Smooth muscle cell of the brain vasculature (primary cell): ENCODE data around the gene SLC9A9.

Experiments
- DNase-seq: peaks from one replicate; pipeline ENCODE4 v3.0.0-alpha.2; 2012; ENCODE audit warnings: low read depth, low spot score

The SLC9A9 gene

DNA sequence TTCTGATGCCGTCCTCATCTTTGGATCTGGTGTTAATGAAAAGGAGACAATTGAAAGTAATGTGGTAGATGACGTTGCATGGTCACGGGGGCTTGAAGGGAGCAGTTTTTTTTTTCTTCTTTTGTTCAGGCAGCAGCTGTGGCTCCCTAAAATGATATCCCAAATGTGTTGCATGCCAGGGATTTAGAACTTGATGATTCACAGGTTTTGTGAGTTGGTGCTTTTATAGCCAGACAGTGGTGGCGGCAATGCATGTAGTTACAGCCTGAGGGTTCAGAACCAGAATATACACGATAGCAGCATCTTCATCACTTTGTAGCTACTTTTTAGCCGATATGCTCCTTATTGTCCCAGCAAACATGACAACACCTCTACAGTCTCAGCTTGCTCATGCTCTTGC lies 595.3 kb downstream of the SLC9A9 start:
- DNase-seq = no peak

GRCh38 chr3:143249014-143249413 lies 599.3 kb downstream of the SLC9A9 start:
- no peak for DNase-seq

DNA sequence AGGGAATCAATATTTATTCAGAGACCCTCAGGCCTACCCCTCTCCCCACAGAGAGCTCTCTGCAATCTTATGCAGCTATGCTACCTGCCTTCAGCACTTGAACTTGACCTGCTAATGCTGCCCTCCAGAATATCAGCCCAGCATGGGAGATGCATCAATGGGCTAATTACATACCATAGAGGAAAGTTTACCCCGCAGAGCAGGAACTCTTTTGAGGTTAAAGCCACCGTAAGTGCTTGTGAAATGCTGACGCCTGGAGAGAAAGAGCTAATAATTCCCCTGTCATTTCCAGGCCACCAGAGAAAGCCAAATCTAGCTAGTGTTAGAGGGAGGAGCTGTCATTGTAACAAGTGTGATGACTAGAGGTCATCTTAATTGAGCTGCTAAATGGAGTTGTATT lies 601.2 kb downstream of the SLC9A9 start:
- DNase-seq = no peak

DNA sequence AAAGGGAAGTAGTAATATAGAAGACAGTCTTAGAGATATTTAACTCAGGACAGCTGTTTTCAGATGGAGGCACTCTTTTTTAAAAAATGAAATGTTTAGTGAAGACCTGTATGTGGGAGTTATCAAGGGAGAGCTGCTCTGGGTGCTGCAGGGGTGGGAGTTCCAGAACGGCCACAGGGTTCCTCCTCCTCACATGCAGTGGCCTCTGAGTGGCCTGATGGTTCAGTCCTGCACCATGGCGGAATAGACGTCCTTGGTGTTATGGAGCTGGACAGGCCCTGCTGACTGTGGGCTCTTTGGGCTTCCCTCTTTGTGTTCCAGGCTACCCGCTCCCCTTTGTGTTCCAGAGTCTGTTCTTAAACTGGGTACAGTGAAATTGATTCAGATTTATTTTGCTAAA lies 602.6 kb downstream of the SLC9A9 start:
- no peak for DNase-seq

DNA sequence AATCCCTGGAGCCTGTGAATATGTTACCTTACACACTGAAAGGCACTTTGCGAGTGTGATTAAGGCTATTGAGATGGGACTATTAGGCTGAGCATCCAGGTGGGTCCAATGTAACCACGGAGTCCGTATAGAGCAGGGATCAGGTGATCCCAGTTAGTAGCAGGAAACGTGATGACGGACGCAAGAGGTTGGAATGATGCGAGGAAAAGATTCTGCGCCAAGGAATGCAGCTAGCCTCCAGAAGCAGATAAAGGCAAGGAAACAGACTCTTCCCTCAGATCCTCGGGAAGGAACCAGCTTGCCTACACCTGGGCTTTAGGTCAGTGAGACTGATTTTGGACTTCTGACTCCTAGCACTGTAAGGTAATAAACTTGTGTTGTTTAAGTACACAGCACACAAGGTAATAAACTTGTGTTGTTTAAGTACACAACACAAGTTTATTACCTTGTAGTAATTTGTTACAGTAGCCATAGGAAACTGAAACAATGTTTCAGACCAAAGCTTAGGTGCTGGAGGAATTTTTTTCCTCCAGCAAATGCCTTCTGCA lies 603.7 kb downstream of the SLC9A9 start:
- no peak for DNase-seq

- no peak for DNase-seq
These were observed 604.6 kb downstream of the SLC9A9 start for GRCh38 chr3:143243686-143244085.

DNA sequence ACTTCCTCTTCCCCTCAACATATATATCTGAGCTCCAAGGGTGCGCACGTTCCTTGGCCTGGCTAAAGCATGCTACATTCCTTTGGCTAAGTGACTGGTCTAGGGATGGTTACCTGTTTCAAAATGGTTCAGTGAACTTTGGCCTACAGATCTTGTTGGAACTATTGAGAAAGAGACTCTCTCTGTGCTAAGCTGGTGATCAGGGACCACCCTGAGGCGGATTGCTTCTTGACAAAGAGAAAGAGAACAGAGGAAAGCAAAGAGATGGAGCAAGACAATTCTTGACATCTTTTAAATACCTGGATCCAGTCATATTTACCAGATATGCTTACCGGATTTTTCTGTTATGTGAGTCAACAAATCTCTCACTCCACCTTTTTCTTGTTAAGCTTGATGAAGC lies 605.6 kb downstream of the SLC9A9 start:
- DNase-seq = no peak

DNA sequence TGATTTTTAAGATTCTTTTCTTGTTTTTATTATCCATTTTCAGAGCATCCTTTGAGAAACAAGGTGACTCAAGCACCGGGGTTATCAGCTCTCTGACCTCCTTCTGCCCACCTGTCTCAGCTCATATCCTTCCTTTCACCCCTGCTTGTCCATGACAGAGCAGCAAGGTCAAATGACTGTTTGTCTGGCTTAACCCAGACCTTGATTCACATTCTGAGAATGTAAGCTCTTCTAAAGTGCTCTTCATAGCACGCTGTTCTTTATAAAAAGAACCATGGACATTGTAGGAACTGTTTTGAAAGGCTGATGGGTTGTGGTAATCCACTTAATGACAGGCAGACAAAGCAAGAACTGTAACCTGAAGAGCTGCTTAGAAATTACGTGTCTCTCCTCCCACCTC lies 606.2 kb downstream of the SLC9A9 start:
- no peak for DNase-seq

- no peak for DNase-seq
These were observed 606.8 kb downstream of the SLC9A9 start for GRCh38 chr3:143241481-143241951.

GRCh38 chr3:143240886-143241285 lies 607.4 kb downstream of the SLC9A9 start:
- DNase-seq = no peak

GRCh38 chr3:143239031-143239430 lies 609.2 kb downstream of the SLC9A9 start:
- DNase-seq = no peak

DNA sequence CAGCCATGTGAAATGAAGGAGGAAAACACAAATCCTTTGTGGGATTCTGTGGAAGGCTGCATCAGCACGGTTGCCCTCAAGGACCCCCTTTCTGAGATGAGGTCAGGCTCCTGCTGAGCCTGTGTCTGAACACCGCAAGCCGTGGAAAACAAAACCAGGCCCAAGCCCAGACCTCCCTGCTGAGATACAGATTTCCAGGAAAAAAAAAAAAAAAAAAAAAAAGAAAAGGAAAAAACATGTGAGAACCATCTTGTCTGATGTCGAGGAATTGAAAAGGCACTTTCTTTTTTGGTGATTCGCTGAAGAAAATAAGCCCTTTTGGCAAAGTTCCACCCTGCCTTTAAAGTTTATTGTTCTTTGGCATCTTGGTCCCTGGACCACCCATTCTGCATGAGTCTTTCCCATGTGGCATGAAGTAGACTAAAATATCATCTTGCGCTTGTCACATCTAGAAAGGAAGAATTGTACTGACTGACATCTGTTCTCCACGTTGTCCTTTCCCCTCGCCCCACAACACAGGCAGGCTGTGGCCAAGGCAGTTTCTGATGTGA lies 611.1 kb downstream of the SLC9A9 start:
- DNase-seq = peak; percentile 72

GRCh38 chr3:143236226-143236964 lies 611.9 kb downstream of the SLC9A9 start:
- no peak for DNase-seq

GRCh38 chr3:143235614-143236204 lies 612.6 kb downstream of the SLC9A9 start:
- DNase-seq = no peak

GRCh38 chr3:143234526-143234925 lies 613.7 kb downstream of the SLC9A9 start:
- no peak for DNase-seq

DNA sequence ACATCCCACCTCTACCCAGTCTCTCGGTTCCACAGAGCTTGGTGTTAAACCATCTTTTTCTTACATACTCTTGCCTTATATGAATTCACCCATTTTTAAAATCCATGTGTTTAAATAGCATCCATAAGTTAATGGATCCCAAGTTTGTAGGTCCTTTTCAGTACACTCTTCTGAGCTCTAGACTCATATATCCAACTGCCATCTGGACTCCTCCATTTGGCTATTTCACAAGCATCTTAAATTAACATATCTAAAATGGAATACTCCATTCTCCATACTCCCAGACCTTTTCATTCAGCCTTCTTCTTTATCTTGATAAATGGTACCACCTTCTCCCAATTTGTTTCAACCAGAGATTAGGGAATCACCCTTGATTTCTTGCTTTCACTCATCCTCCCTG lies 615.3 kb downstream of the SLC9A9 start:
- no peak for DNase-seq

- DNase-seq = no peak
These were observed 619.9 kb downstream of the SLC9A9 start for GRCh38 chr3:143228405-143228804.

DNA sequence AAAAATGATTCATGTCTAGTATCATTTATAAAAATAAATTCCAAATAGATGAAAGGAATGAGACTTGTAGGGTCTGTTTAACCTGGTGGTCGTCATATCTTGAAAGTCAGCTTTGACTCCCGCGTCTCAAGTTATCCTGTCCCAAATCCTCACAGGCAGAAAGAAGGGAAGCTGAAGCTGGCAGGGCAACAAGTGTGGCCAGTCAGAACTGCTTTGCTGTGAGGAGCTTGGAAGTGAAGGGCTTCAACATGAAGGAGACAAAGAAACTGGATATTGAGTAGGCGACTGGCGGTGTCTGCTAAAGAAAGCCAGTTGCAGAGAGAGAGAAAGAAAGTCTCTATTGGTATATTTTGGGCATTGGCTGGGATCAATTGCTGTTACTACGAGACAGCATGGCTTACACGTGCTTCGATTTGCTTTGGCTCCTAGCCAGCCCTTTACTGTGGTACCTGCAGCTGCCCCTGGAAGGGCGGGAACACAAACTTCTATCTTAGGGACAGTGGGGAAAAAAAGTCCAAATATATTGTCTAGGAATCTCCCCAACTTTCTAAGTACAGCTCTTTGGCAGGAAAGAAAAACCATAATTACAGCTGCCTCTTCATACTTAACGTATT lies 621.5 kb downstream of the SLC9A9 start:
- no peak for DNase-seq

- no peak for DNase-seq
These were observed 623.6 kb downstream of the SLC9A9 start for GRCh38 chr3:143224716-143225115.

DNA sequence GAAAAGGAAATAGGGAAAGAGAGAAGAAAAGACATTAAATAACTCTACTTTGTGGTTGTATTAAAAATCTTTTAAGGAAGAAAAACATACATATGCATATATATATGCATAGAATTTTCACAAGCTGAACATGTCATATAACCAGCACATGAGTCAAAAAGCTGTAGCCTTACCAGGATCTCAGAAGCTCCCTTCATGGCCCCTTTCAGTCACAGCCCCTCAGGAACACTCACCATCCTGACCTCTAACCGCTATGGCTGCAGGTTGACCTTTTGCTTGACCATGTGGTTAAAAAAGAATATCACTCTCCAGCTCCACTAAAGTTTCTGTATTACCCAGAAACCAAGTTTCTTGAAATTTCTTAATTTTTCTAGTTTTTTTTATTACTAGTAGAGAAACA lies 625.3 kb downstream of the SLC9A9 start:
- DNase-seq = no peak

DNA sequence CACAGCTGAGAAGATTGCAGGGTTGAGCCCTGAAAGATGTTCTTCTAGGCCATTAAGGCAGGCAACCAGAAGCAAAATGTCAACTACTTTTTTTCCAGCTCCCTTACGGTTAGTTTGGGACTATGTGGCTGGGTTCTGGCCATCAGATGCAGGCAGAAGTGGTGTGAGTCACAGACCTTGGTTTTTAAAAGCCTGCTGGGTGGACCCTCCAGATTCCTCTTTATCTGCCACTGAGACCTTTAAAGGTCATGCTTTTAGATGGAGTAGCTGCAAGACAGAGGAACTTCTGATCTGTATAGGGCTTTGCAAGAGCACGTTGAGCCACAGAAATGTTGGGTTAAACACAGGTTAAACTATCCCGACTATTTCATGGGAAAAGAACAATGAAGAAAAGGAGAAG lies 625.8 kb downstream of the SLC9A9 start:
- no peak for DNase-seq

GRCh38 chr3:143221446-143221845 lies 626.8 kb downstream of the SLC9A9 start:
- no peak for DNase-seq
